Upper lobe of right lung (tissue), 1 donor: ENCODE results near the gene ADISSP. TPM values are rescaled to one million over a fixed set of nuclear protein-coding genes. Genes with fewer than 3 reads are reported as not detected.

ENCODE experiments used
- ATAC-seq: fragments of 200-7000 bp; cut with Tn5 transposase; one replicate; pipeline ENCODE4 v1.9.1; 2020; ENCODE audit warnings: mild to moderate bottlenecking, moderate library complexity
- DNase-seq: peaks from one replicate; pipeline ENCODE4 v3.0.0-alpha.2; 2020
- H3K27ac ChIP-seq: fragments of 200-600 bp; one replicate; pipeline ENCODE4 v1.8.0; 2022
- H3K27me3 ChIP-seq: fragments of 200-600 bp; one replicate; pipeline ENCODE4 v1.8.0; 2022; ENCODE audit warnings: mild to moderate bottlenecking
- H3K36me3 ChIP-seq: fragments of 200-600 bp; one replicate; pipeline ENCODE4 v1.8.0; 2022
- H3K4me1 ChIP-seq: fragments of 200-600 bp; one replicate; pipeline ENCODE4 v1.8.0; 2022
- H3K4me3 ChIP-seq: fragments of 200-600 bp; one replicate; pipeline ENCODE4 v1.8.0; 2022; ENCODE audit warnings: mild to moderate bottlenecking
- H3K9me3 ChIP-seq: fragments of 200-600 bp; one replicate; pipeline ENCODE4 v1.8.0; 2022
- CTCF ChIP-seq: fragments of 200-600 bp; IDR thresholded peaks from one replicate; pipeline ENCODE4 v1.8.0; 2022; ENCODE audit warnings: antibody characterized with exemption
- intact Hi-C: fragments of 100-400 bp; cut with DNase I; formaldehyde crosslinking; loops from one replicate; pipeline ENCODE4 v1.11.0; 2022
- total RNA-seq: library from RNA; stranded (reverse); fragmentation: NEBNext Ultra II Directional; extraction: Animal tissue kit (Norgen Biotek cat#: 25700); gene quantifications from one replicate; pipeline ENCODE4 v1.2.1, GENCODE V29; 2021
- donor health status: DM: no; HTN: yes; CAD: no; lungs with severe emphysema.

Gene ADISSP
- total RNA-seq, 1 donor from 2014 or later, result 23.3 TPM

- Histone ChIP-seq H3K4me1 (peaks cover 8% of the 10 kb centered on the region), H3K27ac (no peak overlapping the region), H3K4me3 (peak overlapping the region; percentile 28), H3K9me3 (no peaks in the 10 kb centered on the region), H3K27me3 (peaks cover 11% of the 10 kb centered on the region), H3K36me3 (no peaks in the 10 kb centered on the region)
- intact Hi-C loops, result no loop called here
- no peak for TF ChIP-seq CTCF
- peak; percentile 92 for ATAC-seq
- DNase-seq, result peak; percentile 94
Measured at GRCh38 chr20:3744806-3745685, 22.5 kb downstream of the ADISSP start.

GRCh38 chr20:3744037-3744436 is 23.5 kb downstream of the ADISSP start:
- Histone ChIP-seq H3K36me3 (no peaks in the 10 kb centered on the region), H3K4me3 (no peak overlapping the region), H3K27me3 (peaks cover under 1% of the 10 kb centered on the region), H3K4me1 (peaks cover 13% of the 10 kb centered on the region), H3K27ac (no peak overlapping the region), H3K9me3 (no peaks in the 10 kb centered on the region)
- no peak for TF ChIP-seq CTCF
- DNase-seq (no peak), ATAC-seq (no peak)
- intact Hi-C loops, result no loop called here

- ATAC-seq, result no peak
- no peaks in the 10 kb centered on the region for H3K27me3 ChIP-seq
- H3K4me1 ChIP-seq, result peaks cover 18% of the 10 kb centered on the region
- DNase-seq, result no peak
- H3K27ac ChIP-seq, result no peak overlapping the region
- H3K4me3 ChIP-seq, result no peak overlapping the region
- intact Hi-C loops, result no loop called here
- no peaks in the 10 kb centered on the region for H3K9me3 ChIP-seq
- no peaks in the 10 kb centered on the region for H3K36me3 ChIP-seq
- no peak for TF ChIP-seq CTCF
Measured at GRCh38 chr20:3743251-3743650, 24.3 kb downstream of the ADISSP start.

- Histone ChIP-seq H3K27ac (no peak overlapping the region), H3K36me3 (no peaks in the 10 kb centered on the region), H3K27me3 (no peaks in the 10 kb centered on the region), H3K4me3 (no peak overlapping the region), H3K4me1 (peaks cover 28% of the 10 kb centered on the region), H3K9me3 (no peaks in the 10 kb centered on the region)
- DNase-seq (no peak), ATAC-seq (no peak)
- TF ChIP-seq CTCF, result no peak
- intact Hi-C loops, result no loop called here
Measured at GRCh38 chr20:3741836-3742458, 25.6 kb downstream of the ADISSP start.

- peak overlapping the region; percentile 63 for H3K27ac ChIP-seq
- TF ChIP-seq CTCF, result no peak
- no peaks in the 10 kb centered on the region for H3K9me3 ChIP-seq
- no peaks in the 10 kb centered on the region for H3K27me3 ChIP-seq
- ATAC-seq (no peak), DNase-seq (no peak)
- H3K4me3 ChIP-seq, result no peak overlapping the region
- peaks cover 28% of the 10 kb centered on the region for H3K4me1 ChIP-seq
- intact Hi-C loops, result no loop called here
- no peaks in the 10 kb centered on the region for H3K36me3 ChIP-seq
Measured at GRCh38 chr20:3740615-3741301, 26.8 kb downstream of the ADISSP start.
